T-cell (primary cell): ENCODE results near the gene EPC2. TPM values are rescaled to one million over a fixed set of nuclear protein-coding genes. Genes with fewer than 3 reads are reported as not detected.

ENCODE experiments used
- ATAC-seq, 4 experiments: fragments of 200-7000 bp in 3 of 4; fragments of 150-1000 bp in 1 of 4; cut with Tn5 transposase; replicated peaks in 1 of 4; 1 replicate in 3 of 4; 2 replicates in 1 of 4; pipeline ENCODE4 v1.10.0; 2021; ENCODE audit warnings: moderate library complexity in 3 of 4, mild to moderate bottlenecking in 2 of 4, moderate number of reproducible peaks in 1 of 4
- CTCF ChIA-PET, 2 donors: fragments of 300-600 bp; sonication (Branson Sonifier 250); formaldehyde crosslinking; loops; one replicate each; lab custom pipeline; 2022; ENCODE audit warnings: antibody characterized with exemption in 2 of 2; lab: Charles Lee
- POLR2A ChIA-PET, 2 donors: fragments of 300-600 bp; sonication (Branson Sonifier 250); formaldehyde crosslinking; loops; one replicate each; lab custom pipeline; 2022; ENCODE audit warnings: antibody characterized with exemption in 2 of 2; lab: Charles Lee
- DNase-seq, 35 experiments: peaks; one replicate each; pipeline versions ENCODE4 v3.0.0 to v3.0.0-alpha.2; 2013 to 2023
- H3K27ac ChIP-seq: one replicate; pipeline ENCODE4 v1.5.1; 2013; ENCODE audit warnings: low read length
- H3K27me3 ChIP-seq, 2 experiments: replicated peaks in 1 of 2; 1 replicate in 1 of 2; 2 replicates in 1 of 2; pipeline versions ENCODE4 v1.6.1 to v1.7.0; 2013; ENCODE audit warnings: low read length in 1 of 2, mixed read lengths in 1 of 2; ENCODE audit not compliant: control insufficient read depth in 2 of 2, insufficient read depth in 2 of 2; ENCODE audit errors: extremely low read depth in 1 of 2
- H3K36me3 ChIP-seq, 2 donors: 1 replicate in 1 of 2; 2 replicates in 1 of 2; pipeline versions ENCODE4 v1.6.1 to v1.7.0; 2013; ENCODE audit warnings: low read length in 1 of 2; ENCODE audit not compliant: control insufficient read depth in 2 of 2, insufficient read depth in 1 of 2; ENCODE audit errors: extremely low read depth in 1 of 2
- H3K4me1 ChIP-seq, 2 experiments: 1 replicate in 1 of 2; 2 replicates in 1 of 2; pipeline versions ENCODE4 v1.6.1 to v1.7.0; 2013; ENCODE audit warnings: low read length in 2 of 2, mixed read lengths in 1 of 2; ENCODE audit not compliant: insufficient read depth in 2 of 2, control insufficient read depth in 1 of 2; ENCODE audit errors: extremely low read depth in 1 of 2
- H3K4me3 ChIP-seq, 2 donors: 1 replicate in 1 of 2; 2 replicates in 1 of 2; pipeline versions ENCODE4 v1.5.1 to v1.7.0; 2013; ENCODE audit warnings: mild to moderate bottlenecking in 2 of 2, low read length in 1 of 2, moderate library complexity in 1 of 2; ENCODE audit not compliant: control insufficient read depth in 1 of 2; ENCODE audit errors: extremely low read depth in 1 of 2
- H3K9me3 ChIP-seq: 2 replicates; pipeline ENCODE4 v1.7.0; 2013
- H3K27ac Mint-ChIP-seq, 2 donors: one replicate each; pipeline ENCODE4 v1.8.0; 2020 to 2021; ENCODE audit warnings: mild to moderate bottlenecking in 2 of 2, mixed read lengths in 2 of 2
- H3K27me3 Mint-ChIP-seq, 2 donors: one replicate each; pipeline ENCODE4 v1.8.0; 2021 to 2022; ENCODE audit warnings: mixed read lengths in 2 of 2
- H3K36me3 Mint-ChIP-seq: one replicate; pipeline ENCODE4 v1.8.0; 2021; ENCODE audit warnings: mixed read lengths
- H3K4me1 Mint-ChIP-seq, 3 donors: one replicate each; pipeline ENCODE4 v1.8.0; 2020 to 2022; ENCODE audit warnings: mixed read lengths in 3 of 3, mild to moderate bottlenecking in 1 of 3
- H3K4me3 Mint-ChIP-seq, 3 donors: one replicate each; pipeline ENCODE4 v1.8.0; 2020 to 2022; ENCODE audit warnings: mild to moderate bottlenecking in 3 of 3, mixed read lengths in 3 of 3, moderate library complexity in 3 of 3
- H3K9me3 Mint-ChIP-seq, 3 donors: one replicate each; pipeline ENCODE4 v1.8.0; 2020 to 2022; ENCODE audit warnings: mixed read lengths in 3 of 3
- WGBS: methylation state at CpG from one replicate; pipeline ENCODE4 v1.1.5; 2013; ENCODE audit warnings: missing lambda C conversion rate; ENCODE audit not compliant: insufficient coverage; 5-methylcytosine and 5-hydroxymethylcytosine counted together
- total RNA-seq, 35 experiments: library from RNA in 6 of 35; stranded (reverse) in 6 of 35; fragments of 120-200 nt in 1 of 35; gene quantifications; one replicate each; pipeline versions ENCODE4 v1.2.1 to v1.2.4 and lab custom pipeline; 2013 to 2026

Gene EPC2
- total RNA-seq, 5 donors from 2014 or later (not counting 1 experiment from before 2014, with no cell fraction given), result 54.3 to 84.3 (median 66.9) TPM

DNA sequence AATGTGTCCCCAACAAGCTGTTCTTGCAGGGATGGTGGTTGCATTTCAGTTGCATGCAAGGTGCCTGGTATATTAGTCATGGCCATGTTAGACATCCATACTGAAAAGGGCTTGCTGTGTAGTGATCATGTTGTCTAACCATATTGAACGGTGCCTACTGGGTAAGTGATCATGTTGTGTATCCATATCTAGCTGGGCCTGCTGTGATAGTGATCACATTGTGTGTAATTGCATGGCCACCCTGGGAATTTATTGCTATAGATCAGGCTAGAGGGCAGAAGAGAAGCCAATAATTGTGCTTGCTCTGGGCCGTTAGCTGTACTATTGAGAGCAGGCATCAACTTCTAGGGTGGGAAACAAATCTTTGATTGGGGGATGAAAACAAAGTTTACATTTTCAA lies 9.8 kb upstream of the EPC2 start:
- H3K9me3 ChIP-seq, result no peaks in the 10 kb centered on the region
- H3K27ac ChIP-seq, result no peak overlapping the region
- H3K36me3 Mint-ChIP-seq, result no peaks in the 10 kb centered on the region
- H3K27me3 Mint-ChIP-seq, result no peaks in the 10 kb centered on the region
- no peaks in the 10 kb centered on the region for H3K36me3 ChIP-seq
- H3K4me3 ChIP-seq, result no peak overlapping the region
- H3K27me3 ChIP-seq, result no peaks in the 10 kb centered on the region
- H3K4me1 Mint-ChIP-seq, result no peaks in the 10 kb centered on the region
- POLR2A ChIA-PET, result no interaction called here
- no peaks in the 10 kb centered on the region for H3K9me3 Mint-ChIP-seq
- no peak for DNase-seq
- ATAC-seq, result no peak
- H3K4me3 Mint-ChIP-seq, result no peak overlapping the region
- H3K27ac Mint-ChIP-seq, result no peak overlapping the region
- 75% methylated on average over 2 of the region's 2 CpGs for WGBS
- CTCF ChIA-PET, result no interaction called here
- no peaks in the 10 kb centered on the region for H3K4me1 ChIP-seq

DNA sequence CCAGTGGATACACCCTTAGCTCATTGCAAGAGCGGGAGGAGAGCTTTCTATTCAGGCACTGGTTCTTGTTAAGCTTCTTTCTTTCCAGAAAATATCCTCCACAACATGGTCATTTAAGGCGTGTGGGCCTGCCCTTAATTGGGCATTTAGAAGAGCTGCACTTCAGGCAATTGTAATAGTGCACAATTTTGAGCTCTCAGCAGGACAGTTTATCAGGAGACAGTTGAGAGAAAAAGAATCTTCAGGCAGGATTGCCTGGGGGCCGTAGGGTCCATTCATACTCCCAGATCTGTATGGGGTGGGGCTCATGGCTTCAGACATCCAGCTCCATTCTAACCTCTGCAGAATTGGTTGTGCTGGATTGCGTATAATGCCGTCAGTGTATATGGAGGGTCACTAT lies 6.0 kb upstream of the EPC2 start:
- H3K4me3 Mint-ChIP-seq, result no peak overlapping the region
- ATAC-seq, result no peak
- CTCF ChIA-PET, result interaction anchor here in 1 of 2 donors (0.9 kb wide), 1 partner anchor 129 kb away, joined by 3 read pairs; no protein-coding TSS in a partner anchor

DNA sequence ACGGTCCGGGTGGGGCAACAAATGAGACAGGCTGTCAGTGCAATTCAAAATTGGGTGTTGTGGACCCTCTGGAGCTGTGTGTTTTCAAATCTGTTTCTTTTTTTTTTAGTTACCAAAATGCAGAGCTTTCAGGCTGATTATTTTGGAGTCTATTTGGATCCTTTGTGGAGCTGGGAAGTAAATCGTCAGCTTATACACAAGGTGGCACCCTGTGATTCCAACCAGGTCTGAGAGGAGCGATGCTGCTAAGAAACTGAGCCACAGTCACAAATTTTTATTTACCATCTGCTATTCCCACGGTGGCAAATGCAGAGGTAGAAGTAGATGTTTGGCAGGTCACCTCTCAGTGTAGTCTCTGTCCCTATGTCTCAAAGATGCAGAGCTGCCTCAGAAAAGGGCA lies 3.8 kb upstream of the EPC2 start:
- H3K4me1 Mint-ChIP-seq, result peaks cover 15 to 17% (median 16%) of the 10 kb centered on the region in 3 donors
- H3K27ac Mint-ChIP-seq, result no peak overlapping the region
- POLR2A ChIA-PET, result interaction anchor here in 1 of 2 donors (0.6 kb wide), 1 partner anchor 337 kb away, joined by 4 read pairs; no protein-coding TSS in a partner anchor
- Histone ChIP-seq H3K9me3 (no peaks in the 10 kb centered on the region), H3K4me1 (peaks cover 5% of the 10 kb centered on the region in 2 experiments), H3K4me3 (no peak overlapping the region), H3K27me3 (no peaks in the 10 kb centered on the region), H3K36me3 (no peaks in the 10 kb centered on the region), H3K27ac (no peak overlapping the region)
- no peak overlapping the region for H3K4me3 Mint-ChIP-seq
- DNase-seq (no peak), ATAC-seq (no peak)
- H3K9me3 Mint-ChIP-seq, result no peaks in the 10 kb centered on the region
- H3K27me3 Mint-ChIP-seq, result no peaks in the 10 kb centered on the region
- CTCF ChIA-PET, result interaction anchor here (0.6 to 0.9 kb wide), 5 partner anchors 47 to 131 kb away, joined by 3 to 4 read pairs (median 3); no protein-coding TSS in a partner anchor
- WGBS, result 100% methylated on average over 2 of the region's 5 CpGs
- no peaks in the 10 kb centered on the region for H3K36me3 Mint-ChIP-seq

More for the DNA sequence above, 6.0 kb upstream of the EPC2 start:
- Histone ChIP-seq H3K36me3 (no peaks in the 10 kb centered on the region), H3K4me1 (peaks cover 0 to 2% of the 10 kb centered on the region in 2 experiments), H3K9me3 (no peaks in the 10 kb centered on the region), H3K27ac (no peak overlapping the region), H3K4me3 (no peak overlapping the region), H3K27me3 (no peaks in the 10 kb centered on the region)
- peaks cover 9 to 13% (median 11%) of the 10 kb centered on the region in 3 donors for H3K4me1 Mint-ChIP-seq
- H3K27me3 Mint-ChIP-seq, result no peaks in the 10 kb centered on the region
- DNase-seq, result no peak
- H3K36me3 Mint-ChIP-seq, result no peaks in the 10 kb centered on the region
- H3K9me3 Mint-ChIP-seq, result no peaks in the 10 kb centered on the region
- POLR2A ChIA-PET, result no interaction called here
- WGBS, result no CpG with 5 or more reads among the region's 5 CpGs
- no peak overlapping the region for H3K27ac Mint-ChIP-seq

DNA sequence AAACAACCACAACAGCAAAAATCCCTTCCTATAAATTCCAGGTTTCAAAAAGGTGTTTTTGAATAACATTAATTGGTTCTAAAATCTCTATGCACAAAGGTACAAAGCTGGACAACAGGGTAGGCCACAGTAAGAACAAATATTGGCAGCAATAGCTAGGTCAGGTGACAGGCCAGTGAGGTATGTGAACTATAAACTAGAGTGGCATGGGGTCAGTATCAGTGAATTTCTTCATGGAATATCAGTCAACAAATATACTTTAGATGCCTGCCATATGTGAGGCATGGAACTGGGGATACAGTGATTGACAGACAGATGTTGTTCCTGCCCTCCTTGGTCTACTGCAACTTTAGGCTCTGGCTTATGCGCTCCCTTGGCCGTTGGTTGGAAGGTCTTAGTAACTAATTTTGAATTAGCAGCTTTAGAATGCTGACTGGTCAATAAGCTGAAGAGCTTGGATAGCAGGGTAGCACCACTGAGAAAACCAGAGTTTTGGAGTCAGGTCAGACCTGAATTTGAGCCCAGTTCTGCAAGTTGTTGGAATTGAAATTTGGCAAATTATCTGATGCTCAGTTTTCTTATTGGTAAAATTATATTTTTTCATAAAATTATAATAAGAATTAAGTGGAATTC lies 2.3 kb upstream of the EPC2 start:
- CTCF ChIA-PET, result interaction anchor here in 1 of 2 donors (2.1 to 2.4 kb wide), 2 partner anchors 118 to 133 kb away, joined by 6 to 8 read pairs; no protein-coding TSS in a partner anchor
- H3K4me1 ChIP-seq, result peaks cover 5 to 13% of the 10 kb centered on the region in 2 experiments
- no peak for ATAC-seq
- POLR2A ChIA-PET, result no interaction called here
- DNase-seq, result no peak
- Mint-ChIP-seq H3K9me3 (no peaks in the 10 kb centered on the region), H3K27me3 (no peaks in the 10 kb centered on the region), H3K4me1 (peaks cover 21 to 27% (median 23%) of the 10 kb centered on the region in 3 donors), H3K27ac (no peak overlapping the region), H3K4me3 (no peak overlapping the region), H3K36me3 (peaks cover 3% of the 10 kb centered on the region)
- no peaks in the 10 kb centered on the region for H3K9me3 ChIP-seq
- H3K27me3 ChIP-seq, result no peaks in the 10 kb centered on the region
- H3K36me3 ChIP-seq, result no peaks in the 10 kb centered on the region
- 64% methylated on average over 2 of the region's 2 CpGs for WGBS
- no peak overlapping the region for H3K27ac ChIP-seq
- no peak overlapping the region for H3K4me3 ChIP-seq

DNA sequence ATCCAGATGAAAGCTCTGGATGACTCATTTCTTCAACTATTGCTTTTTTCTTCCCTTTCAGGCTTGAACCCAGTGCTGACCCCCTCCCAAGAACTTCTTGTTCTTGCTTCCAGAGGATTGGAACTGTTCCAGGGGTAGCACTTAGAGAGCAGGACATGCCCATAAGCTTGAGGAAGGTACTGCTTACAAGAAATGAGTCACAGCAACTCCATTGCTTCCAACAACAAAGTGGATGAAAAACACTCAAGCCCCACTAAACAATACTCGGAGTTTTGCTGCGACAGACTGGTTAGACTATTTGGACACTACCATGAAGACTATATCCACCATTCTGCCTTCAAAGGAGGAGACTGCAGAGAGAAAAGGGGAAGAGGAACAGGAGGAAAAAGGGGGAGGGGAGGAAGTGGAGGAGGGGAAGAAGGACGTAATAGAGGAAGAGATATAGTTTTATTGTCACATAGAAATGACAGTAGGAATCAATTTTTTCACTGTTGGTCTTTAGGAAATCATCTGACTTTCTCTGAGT lies 1.6 kb upstream of the EPC2 start:
- H3K4me1 ChIP-seq, result peaks cover 5 to 19% of the 10 kb centered on the region in 2 experiments
- CTCF ChIA-PET, result interaction anchor here (0.6 to 2.4 kb wide), 4 partner anchors 18 to 134 kb away, joined by 3 to 8 read pairs (median 5); no protein-coding TSS in a partner anchor
- H3K9me3 ChIP-seq, result no peaks in the 10 kb centered on the region
- peaks cover 25 to 32% (median 28%) of the 10 kb centered on the region in 3 donors for H3K4me1 Mint-ChIP-seq
- H3K27me3 ChIP-seq, result no peaks in the 10 kb centered on the region
- peaks cover 6% of the 10 kb centered on the region for H3K36me3 Mint-ChIP-seq
- H3K9me3 Mint-ChIP-seq, result no peaks in the 10 kb centered on the region
- H3K4me3 ChIP-seq, result no peak overlapping the region
- no peak overlapping the region for H3K27ac ChIP-seq
- POLR2A ChIA-PET, result interaction anchor here (0.5 to 0.7 kb wide), 4 partner anchors 87 to 701 kb away, joined by 3 to 4 read pairs (median 4); no protein-coding TSS in a partner anchor
- ATAC-seq (no peak), DNase-seq (no peak)
- WGBS, result 11% methylated on average over 1 of the region's 3 CpGs
- no peaks in the 10 kb centered on the region for H3K36me3 ChIP-seq
- no peaks in the 10 kb centered on the region for H3K27me3 Mint-ChIP-seq
- H3K4me3 Mint-ChIP-seq, result peak overlapping the region; percentile 85 to 96 (median 93)
- peak overlapping the region in 1 of 2 donors; percentile 41 for H3K27ac Mint-ChIP-seq

DNA sequence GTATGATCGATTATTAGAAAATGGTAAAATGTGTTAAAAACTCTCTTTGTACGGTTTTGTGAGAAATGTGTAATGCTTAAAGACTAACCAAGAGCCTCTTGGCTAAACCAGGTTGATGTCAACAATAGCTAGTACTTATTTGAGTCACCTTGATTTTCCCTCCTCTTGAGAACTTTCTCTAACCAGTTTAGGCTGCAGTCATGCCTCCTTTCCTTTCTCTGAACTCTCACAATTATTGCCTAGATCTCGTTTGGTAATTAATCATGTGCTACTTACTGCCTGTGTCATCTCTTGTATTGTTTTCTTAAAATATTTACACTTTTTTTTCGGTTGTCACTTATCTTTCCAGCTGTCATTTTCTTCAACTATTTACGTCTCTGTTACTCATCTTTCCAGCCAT lies 1.1 kb upstream of the EPC2 start:
- peak in 1 of 35 experiments; percentile 15 for DNase-seq
- WGBS, result 10% methylated on average over 2 of the region's 5 CpGs

More for the DNA sequence above, 1.1 kb upstream of the EPC2 start:
- Mint-ChIP-seq H3K9me3 (no peaks in the 10 kb centered on the region), H3K27ac (peak overlapping the region; percentile 93 to 94), H3K36me3 (peaks cover 7% of the 10 kb centered on the region), H3K4me3 (peak overlapping the region; percentile 85 to 96 (median 93)), H3K4me1 (peaks cover 28 to 35% (median 31%) of the 10 kb centered on the region in 3 donors), H3K27me3 (no peaks in the 10 kb centered on the region)
- Histone ChIP-seq H3K4me3 (peak overlapping the region in 1 of 2 donors; percentile 89), H3K4me1 (peaks cover 5 to 19% of the 10 kb centered on the region in 2 experiments), H3K36me3 (no peaks in the 10 kb centered on the region), H3K9me3 (no peaks in the 10 kb centered on the region), H3K27me3 (no peaks in the 10 kb centered on the region), H3K27ac (no peak overlapping the region)
- no peak for ATAC-seq
- CTCF ChIA-PET, result interaction anchor here (0.6 to 2.4 kb wide), 6 partner anchors 17 to 376 kb away, joined by 3 to 8 read pairs (median 4); no protein-coding TSS in a partner anchor
- POLR2A ChIA-PET, result interaction anchor here (0.5 to 1.3 kb wide), 8 partner anchors 81 to 701 kb away, joined by 3 to 9 read pairs (median 4); partner anchors contain the start of genes MBD5 (in 1 of the 2) and ORC4 (in 1 of the 2)
